Subcutaneous abdominal adipose tissue (tissue), 5 donors: ENCODE data around the gene CBFA2T3.

Source experiments
- H3K27ac ChIP-seq: one replicate; pipeline ENCODE4 v1.7.0; 2013; ENCODE audit warnings: low read depth, mild to moderate bottlenecking, inconsistent platforms, low read length, moderate library complexity
- H3K27me3 ChIP-seq, 5 donors: one replicate each; pipeline ENCODE4 v1.7.0; 2013; ENCODE audit warnings: low read length in 5 of 5, inconsistent platforms in 1 of 5; ENCODE audit not compliant: control insufficient read depth in 5 of 5, insufficient read depth in 4 of 5
- H3K36me3 ChIP-seq, 5 donors: one replicate each; pipeline ENCODE4 v1.7.0; 2013; ENCODE audit warnings: low read length in 5 of 5; ENCODE audit not compliant: control insufficient read depth in 5 of 5, insufficient read depth in 5 of 5
- H3K4me1 ChIP-seq, 5 donors: one replicate each; pipeline ENCODE4 v1.7.0; 2013; ENCODE audit warnings: low read length in 5 of 5, mild to moderate bottlenecking in 3 of 5, moderate library complexity in 1 of 5; ENCODE audit not compliant: control insufficient read depth in 5 of 5, insufficient read depth in 5 of 5
- H3K4me3 ChIP-seq, 5 donors: one replicate each; pipeline ENCODE4 v1.7.0; 2013; ENCODE audit warnings: low read length in 5 of 5, low read depth in 1 of 5
- H3K9ac ChIP-seq, 5 donors: one replicate each; pipeline ENCODE4 v1.7.0; 2013; ENCODE audit warnings: low read length in 5 of 5, mild to moderate bottlenecking in 4 of 5, moderate library complexity in 3 of 5
- H3K9me3 ChIP-seq, 5 donors: one replicate each; pipeline ENCODE4 v1.7.0; 2013; ENCODE audit warnings: low read length in 5 of 5; ENCODE audit not compliant: control insufficient read depth in 5 of 5
- donor health status: healthy.
- donor health status: healthy.
- donor health status: healthy.
- donor health status: healthy.
- donor health status: healthy.

CBFA2T3 gene

GRCh38 chr16:88932929-88933328, 44.1 kb downstream of the CBFA2T3 start:
- H3K9ac ChIP-seq = no peak overlapping the region
- no peak overlapping the region for H3K4me3 ChIP-seq
- peaks cover 0 to 28% (median 12%) of the 10 kb centered on the region in 5 donors for H3K27me3 ChIP-seq
- H3K9me3 ChIP-seq = no peaks in the 10 kb centered on the region
- no peak overlapping the region for H3K27ac ChIP-seq
- peaks cover 5 to 36% (median 25%) of the 10 kb centered on the region in 5 donors for H3K4me1 ChIP-seq
- H3K36me3 ChIP-seq = no peaks in the 10 kb centered on the region

GRCh38 chr16:88931936-88932335, 45.1 kb downstream of the CBFA2T3 start:
- no peak overlapping the region for H3K4me3 ChIP-seq
- no peak overlapping the region for H3K27ac ChIP-seq
- H3K9me3 ChIP-seq = no peaks in the 10 kb centered on the region
- H3K9ac ChIP-seq = no peak overlapping the region
- H3K36me3 ChIP-seq = no peaks in the 10 kb centered on the region
- H3K27me3 ChIP-seq = peaks cover 0 to 18% (median 8%) of the 10 kb centered on the region in 5 donors
- H3K4me1 ChIP-seq = peaks cover 1 to 26% (median 16%) of the 10 kb centered on the region in 5 donors

- H3K4me1 ChIP-seq = peaks cover 0 to 21% (median 11%) of the 10 kb centered on the region in 5 donors
- H3K9ac ChIP-seq = no peak overlapping the region
- H3K4me3 ChIP-seq = no peak overlapping the region
- H3K27ac ChIP-seq = no peak overlapping the region
- H3K27me3 ChIP-seq = peaks cover 0 to 23% (median 8%) of the 10 kb centered on the region in 5 donors
- peaks cover 0 to 2% (median 0%) of the 10 kb centered on the region in 5 donors for H3K36me3 ChIP-seq
- no peaks in the 10 kb centered on the region for H3K9me3 ChIP-seq
Measured at GRCh38 chr16:88931373-88931900, 45.6 kb downstream of the CBFA2T3 start.

- Histone ChIP-seq H3K27me3 (peaks cover 0 to 21% (median 8%) of the 10 kb centered on the region in 5 donors), H3K9ac (no peak overlapping the region), H3K9me3 (no peaks in the 10 kb centered on the region), H3K4me3 (no peak overlapping the region), H3K36me3 (peaks cover 0 to 3% (median 0%) of the 10 kb centered on the region in 5 donors), H3K4me1 (peaks cover 0 to 14% (median 5%) of the 10 kb centered on the region in 5 donors), H3K27ac (no peak overlapping the region)
Measured at GRCh38 chr16:88930716-88931115, 46.3 kb downstream of the CBFA2T3 start.

GRCh38 chr16:88929091-88929445, 47.9 kb downstream of the CBFA2T3 start:
- peaks cover 0 to 3% (median 0%) of the 10 kb centered on the region in 5 donors for H3K36me3 ChIP-seq
- peaks cover 0 to 11% (median 5%) of the 10 kb centered on the region in 5 donors for H3K27me3 ChIP-seq
- H3K9ac ChIP-seq = no peak overlapping the region
- no peak overlapping the region for H3K4me3 ChIP-seq
- H3K4me1 ChIP-seq = peaks cover 0 to 21% (median 13%) of the 10 kb centered on the region in 5 donors
- no peak overlapping the region for H3K27ac ChIP-seq
- H3K9me3 ChIP-seq = no peaks in the 10 kb centered on the region

- Histone ChIP-seq H3K4me3 (no peak overlapping the region), H3K9ac (no peak overlapping the region), H3K9me3 (no peaks in the 10 kb centered on the region), H3K36me3 (peaks cover 0 to 3% (median 0%) of the 10 kb centered on the region in 5 donors), H3K27me3 (peaks cover 0 to 11% (median 5%) of the 10 kb centered on the region in 5 donors), H3K4me1 (peaks cover 0 to 22% (median 15%) of the 10 kb centered on the region in 5 donors), H3K27ac (no peak overlapping the region)
Measured at GRCh38 chr16:88928405-88929090, 48.5 kb downstream of the CBFA2T3 start.

- Histone ChIP-seq H3K9me3 (no peaks in the 10 kb centered on the region), H3K27me3 (peaks cover 0 to 11% (median 5%) of the 10 kb centered on the region in 5 donors), H3K9ac (no peak overlapping the region), H3K4me3 (no peak overlapping the region), H3K27ac (no peak overlapping the region), H3K4me1 (peaks cover 0 to 31% (median 18%) of the 10 kb centered on the region in 5 donors), H3K36me3 (peaks cover 0 to 3% (median 0%) of the 10 kb centered on the region in 5 donors)
Measured at GRCh38 chr16:88927661-88928060, 49.3 kb downstream of the CBFA2T3 start.

- H3K27ac ChIP-seq = no peak overlapping the region
- H3K4me1 ChIP-seq = peaks cover 5 to 36% (median 23%) of the 10 kb centered on the region in 5 donors
- peaks cover 0 to 3% (median 0%) of the 10 kb centered on the region in 5 donors for H3K36me3 ChIP-seq
- H3K9ac ChIP-seq = no peak overlapping the region
- peaks cover 0 to 11% (median 5%) of the 10 kb centered on the region in 5 donors for H3K27me3 ChIP-seq
- no peak overlapping the region for H3K4me3 ChIP-seq
- no peaks in the 10 kb centered on the region for H3K9me3 ChIP-seq
Measured at GRCh38 chr16:88927010-88927409, 50.0 kb downstream of the CBFA2T3 start.

GRCh38 chr16:88926374-88926990, 50.5 kb downstream of the CBFA2T3 start:
- H3K9ac ChIP-seq = no peak overlapping the region
- peaks cover 7 to 37% (median 29%) of the 10 kb centered on the region in 5 donors for H3K4me1 ChIP-seq
- H3K4me3 ChIP-seq = no peak overlapping the region
- H3K9me3 ChIP-seq = no peaks in the 10 kb centered on the region
- H3K27me3 ChIP-seq = peaks cover 0 to 11% (median 3%) of the 10 kb centered on the region in 5 donors
- peaks cover 0 to 3% (median 0%) of the 10 kb centered on the region in 5 donors for H3K36me3 ChIP-seq
- no peak overlapping the region for H3K27ac ChIP-seq

GRCh38 chr16:88925540-88925887, 51.5 kb downstream of the CBFA2T3 start:
- Histone ChIP-seq H3K4me3 (no peak overlapping the region), H3K4me1 (peaks cover 7 to 46% (median 37%) of the 10 kb centered on the region in 5 donors), H3K27me3 (peaks cover 0 to 11% (median 3%) of the 10 kb centered on the region in 5 donors), H3K9ac (no peak overlapping the region), H3K27ac (no peak overlapping the region), H3K36me3 (peaks cover 0 to 3% (median 0%) of the 10 kb centered on the region in 5 donors), H3K9me3 (no peaks in the 10 kb centered on the region)
